ENCODE results near the gene ENOX1. TPM values are rescaled to one million over a fixed set of nuclear protein-coding genes. Genes with fewer than 3 reads are reported as not detected.

The ENOX1 gene
- total RNA-seq, 1 donor from 2014 or later = 2.5 TPM

DNA sequence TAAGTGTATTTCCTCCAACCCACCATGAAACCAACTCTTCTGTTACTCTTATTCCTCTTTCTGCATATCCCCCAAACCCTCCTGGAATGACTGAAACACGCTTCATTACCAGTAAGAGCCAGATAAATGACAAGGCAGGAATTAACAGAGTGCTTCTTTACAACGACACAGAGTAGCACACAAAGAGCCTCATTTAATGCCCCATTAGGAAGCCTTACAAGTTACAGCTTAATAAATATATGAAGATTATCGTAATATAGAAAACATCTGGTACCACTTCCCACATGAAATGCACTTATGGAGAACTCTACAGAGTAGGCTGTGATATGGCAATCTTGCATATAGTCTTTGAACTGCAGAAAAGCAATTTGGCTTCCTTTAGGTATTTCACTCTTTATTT lies 116.8 kb downstream of the ENOX1 start:
- no peak overlapping the region for H3K27ac Mint-ChIP-seq

DNA sequence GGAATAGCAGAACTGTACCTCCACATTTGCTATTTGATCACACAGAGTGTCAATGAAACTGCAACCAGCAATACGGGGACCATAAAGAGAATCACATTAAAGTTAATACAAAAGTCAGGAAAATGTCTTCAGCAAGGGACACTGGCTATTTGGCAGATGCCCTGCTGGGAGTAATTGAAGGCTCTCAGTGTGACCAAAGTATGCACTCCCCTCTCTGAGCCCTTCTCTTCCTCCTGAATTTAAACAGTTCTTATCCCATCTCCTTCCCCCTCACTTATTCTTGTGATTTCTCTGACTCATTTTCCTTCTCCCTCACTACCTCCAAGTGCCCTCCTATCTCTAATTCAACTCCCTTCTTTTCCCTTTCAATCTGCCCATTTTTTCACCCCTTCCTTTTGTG lies 117.7 kb downstream of the ENOX1 start:
- DNase-seq (ENCODE audit: low spot score, unreplicated experiment) = no peak
- no peaks in the 10 kb centered on the region for H3K9me3 Mint-ChIP-seq (ENCODE audit: low read depth)
- H3K27ac Mint-ChIP-seq = no peak overlapping the region
- H3K27me3 Mint-ChIP-seq = peaks cover 7% of the 10 kb centered on the region
- no peak overlapping the region for H3K4me3 Mint-ChIP-seq (ENCODE audit: low read depth)
- peaks cover 18% of the 10 kb centered on the region for H3K4me1 Mint-ChIP-seq (ENCODE audit: low read depth)
- TF ChIP-seq, protein P1, sequence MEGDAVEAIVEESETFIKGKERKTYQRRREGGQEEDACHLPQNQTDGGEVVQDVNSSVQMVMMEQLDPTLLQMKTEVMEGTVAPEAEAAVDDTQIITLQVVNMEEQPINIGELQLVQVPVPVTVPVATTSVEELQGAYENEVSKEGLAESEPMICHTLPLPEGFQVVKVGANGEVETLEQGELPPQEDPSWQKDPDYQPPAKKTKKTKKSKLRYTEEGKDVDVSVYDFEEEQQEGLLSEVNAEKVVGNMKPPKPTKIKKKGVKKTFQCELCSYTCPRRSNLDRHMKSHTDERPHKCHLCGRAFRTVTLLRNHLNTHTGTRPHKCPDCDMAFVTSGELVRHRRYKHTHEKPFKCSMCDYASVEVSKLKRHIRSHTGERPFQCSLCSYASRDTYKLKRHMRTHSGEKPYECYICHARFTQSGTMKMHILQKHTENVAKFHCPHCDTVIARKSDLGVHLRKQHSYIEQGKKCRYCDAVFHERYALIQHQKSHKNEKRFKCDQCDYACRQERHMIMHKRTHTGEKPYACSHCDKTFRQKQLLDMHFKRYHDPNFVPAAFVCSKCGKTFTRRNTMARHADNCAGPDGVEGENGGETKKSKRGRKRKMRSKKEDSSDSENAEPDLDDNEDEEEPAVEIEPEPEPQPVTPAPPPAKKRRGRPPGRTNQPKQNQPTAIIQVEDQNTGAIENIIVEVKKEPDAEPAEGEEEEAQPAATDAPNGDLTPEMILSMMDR (IDR thresholded peaks at IDR 0.05; ENCODE audit: unreplicated experiment) = no peak
- no peaks in the 10 kb centered on the region for H3K36me3 Mint-ChIP-seq (ENCODE audit: insufficient read depth)

More for the DNA sequence above, 116.8 kb downstream of the ENOX1 start:
- no peak for DNase-seq (ENCODE audit: low spot score, unreplicated experiment)
- Mint-ChIP-seq H3K9me3 (ENCODE audit: low read depth) (no peaks in the 10 kb centered on the region), H3K36me3 (ENCODE audit: insufficient read depth) (no peaks in the 10 kb centered on the region), H3K4me1 (ENCODE audit: low read depth) (peaks cover 16% of the 10 kb centered on the region), H3K27me3 (peaks cover 9% of the 10 kb centered on the region), H3K4me3 (ENCODE audit: low read depth) (no peak overlapping the region)
- TF ChIP-seq, protein P1 (IDR thresholded peaks at IDR 0.05; ENCODE audit: unreplicated experiment) = no peak

DNA sequence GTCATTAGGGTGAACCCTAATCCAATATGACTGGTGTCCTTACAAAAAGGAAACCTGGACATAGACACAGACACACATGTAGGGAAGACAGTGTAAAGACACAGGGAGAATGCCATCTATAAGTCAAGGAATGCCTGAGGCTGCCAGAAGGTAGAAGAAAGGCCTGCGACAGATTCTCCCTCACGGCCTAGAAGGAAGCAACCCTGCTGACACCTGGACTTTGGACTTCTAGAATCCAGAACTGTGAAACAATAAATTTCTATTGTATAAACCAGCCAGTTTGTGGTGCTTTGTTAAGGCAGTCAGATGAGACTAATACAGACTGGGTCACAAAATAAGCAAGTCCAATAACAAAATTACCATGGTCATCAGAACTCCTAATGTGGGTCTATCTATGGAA lies 120.4 kb downstream of the ENOX1 start:
- no peak for DNase-seq (ENCODE audit: low spot score, unreplicated experiment)
- TF ChIP-seq, protein P1 (IDR thresholded peaks at IDR 0.05; ENCODE audit: unreplicated experiment) = no peak
- peaks cover 24% of the 10 kb centered on the region for H3K4me1 Mint-ChIP-seq (ENCODE audit: low read depth)
- peaks cover 5% of the 10 kb centered on the region for H3K27me3 Mint-ChIP-seq
- H3K36me3 Mint-ChIP-seq (ENCODE audit: insufficient read depth) = no peaks in the 10 kb centered on the region
- H3K27ac Mint-ChIP-seq = no peak overlapping the region
- H3K4me3 Mint-ChIP-seq (ENCODE audit: low read depth) = no peak overlapping the region
- no peaks in the 10 kb centered on the region for H3K9me3 Mint-ChIP-seq (ENCODE audit: low read depth)

DNA sequence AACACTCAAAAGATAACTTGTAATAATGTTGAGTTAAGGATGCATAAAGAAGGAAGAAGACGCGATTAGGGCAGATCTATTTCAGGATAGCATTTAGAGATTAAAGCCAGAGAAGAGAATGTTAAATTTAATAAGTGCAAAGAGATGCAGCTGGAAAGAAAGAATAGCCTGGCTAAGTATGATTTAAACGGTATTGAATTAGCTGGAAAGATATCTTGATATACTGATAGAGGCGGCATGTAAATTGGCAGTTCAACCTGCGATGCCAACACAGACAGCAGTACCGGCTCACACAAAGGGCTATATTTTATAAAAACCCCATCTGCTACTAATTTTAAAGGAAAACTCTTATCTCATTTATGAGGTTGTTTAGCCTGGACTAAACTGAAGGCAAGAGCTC lies 121.4 kb downstream of the ENOX1 start:
- TF ChIP-seq, protein P1 (IDR thresholded peaks at IDR 0.05; ENCODE audit: unreplicated experiment) = no peak
- H3K27me3 Mint-ChIP-seq = peaks cover 2% of the 10 kb centered on the region
- no peak overlapping the region for H3K27ac Mint-ChIP-seq
- H3K9me3 Mint-ChIP-seq (ENCODE audit: low read depth) = no peaks in the 10 kb centered on the region
- peaks cover 24% of the 10 kb centered on the region for H3K4me1 Mint-ChIP-seq (ENCODE audit: low read depth)
- no peak for DNase-seq (ENCODE audit: low spot score, unreplicated experiment)
- no peak overlapping the region for H3K4me3 Mint-ChIP-seq (ENCODE audit: low read depth)
- no peaks in the 10 kb centered on the region for H3K36me3 Mint-ChIP-seq (ENCODE audit: insufficient read depth)

DNA sequence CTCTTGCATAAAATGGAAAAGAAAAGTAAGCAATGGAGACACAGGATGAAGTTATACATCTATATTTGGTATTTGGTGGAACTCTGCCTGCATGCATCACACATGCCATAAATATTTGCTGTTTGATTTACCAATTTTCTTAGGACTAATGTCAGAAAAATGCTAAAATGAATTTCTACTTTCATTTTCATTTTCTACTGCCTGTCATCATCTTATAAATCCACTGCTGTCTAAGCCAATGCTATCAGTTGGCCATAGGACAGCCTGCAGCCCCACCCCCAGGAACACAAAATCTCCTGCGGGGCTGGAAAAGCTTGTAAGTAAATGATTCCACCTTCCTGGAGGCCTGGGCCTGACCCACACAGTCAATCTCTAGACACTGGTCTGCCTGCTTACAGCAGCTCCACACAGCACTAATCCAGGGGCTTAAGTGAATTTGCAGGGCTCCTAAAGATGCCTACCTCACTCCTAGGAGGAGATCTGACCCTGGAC lies 122.0 kb downstream of the ENOX1 start:
- peaks cover 2% of the 10 kb centered on the region for H3K27me3 Mint-ChIP-seq
- no peaks in the 10 kb centered on the region for H3K36me3 Mint-ChIP-seq (ENCODE audit: insufficient read depth)
- no peak for DNase-seq (ENCODE audit: low spot score, unreplicated experiment)
- H3K9me3 Mint-ChIP-seq (ENCODE audit: low read depth) = no peaks in the 10 kb centered on the region
- no peak overlapping the region for H3K4me3 Mint-ChIP-seq (ENCODE audit: low read depth)
- TF ChIP-seq, protein P1 (IDR thresholded peaks at IDR 0.05; ENCODE audit: unreplicated experiment) = no peak
- no peak overlapping the region for H3K27ac Mint-ChIP-seq
- peaks cover 24% of the 10 kb centered on the region for H3K4me1 Mint-ChIP-seq (ENCODE audit: low read depth)
